Midbrain (tissue), 1 donor: ENCODE results near the gene ZDHHC3.
"Not testable (repeated sequence)": the region's sequence is repeated elsewhere in the genome, so short reads cannot be mapped to it uniquely, and the experiment has no call there.

ENCODE experiments used
- DNase-seq: peaks from one replicate; lab custom pipeline; 2025; lab: John Stamatoyannopoulos, UW

The ZDHHC3 gene

GRCh38 chr3:44963571-44964325, 12.2 kb downstream of the ZDHHC3 start:
- DNase-seq: no peak

- no peak for DNase-seq
These were observed 13.2 kb downstream of the ZDHHC3 start for GRCh38 chr3:44962621-44963393.

GRCh38 chr3:44961888-44962287, 14.1 kb downstream of the ZDHHC3 start:
- DNase-seq: no peak

GRCh38 chr3:44960387-44961026, 15.5 kb downstream of the ZDHHC3 start:
- DNase-seq: no peak

GRCh38 chr3:44958386-44958785, 17.6 kb downstream of the ZDHHC3 start:
- DNase-seq: no peak

GRCh38 chr3:44957986-44958385, 18.0 kb downstream of the ZDHHC3 start:
- no peak for DNase-seq

GRCh38 chr3:44955917-44956316, 20.1 kb downstream of the ZDHHC3 start:
- no peak for DNase-seq

- DNase-seq: peak; percentile 12
These were observed 21.0 kb downstream of the ZDHHC3 start for GRCh38 chr3:44954962-44955361.

- DNase-seq: no peak
These were observed 21.7 kb downstream of the ZDHHC3 start for GRCh38 chr3:44954304-44954703.

- no peak for DNase-seq
These were observed 23.3 kb downstream of the ZDHHC3 start for GRCh38 chr3:44952689-44953088.

- no peak for DNase-seq
These were observed 25.7 kb downstream of the ZDHHC3 start for GRCh38 chr3:44950275-44950734.

GRCh38 chr3:44949770-44950169, 26.2 kb downstream of the ZDHHC3 start:
- not testable (repeated sequence) for DNase-seq

GRCh38 chr3:44948239-44948638, 27.7 kb downstream of the ZDHHC3 start:
- no peak for DNase-seq

- DNase-seq: no peak
These were observed 33.6 kb downstream of the ZDHHC3 start for GRCh38 chr3:44942202-44942921.

GRCh38 chr3:44939581-44940036, 36.4 kb downstream of the ZDHHC3 start:
- DNase-seq: peak; percentile 49

- no peak for DNase-seq
These were observed 42.7 kb downstream of the ZDHHC3 start for GRCh38 chr3:44932986-44933944.

GRCh38 chr3:44932271-44932670, 43.7 kb downstream of the ZDHHC3 start:
- DNase-seq: no peak

- DNase-seq: no peak
These were observed 44.2 kb downstream of the ZDHHC3 start for GRCh38 chr3:44931791-44932190.

GRCh38 chr3:44930911-44931310, 45.1 kb downstream of the ZDHHC3 start:
- DNase-seq: no peak

GRCh38 chr3:44929782-44930181, 46.2 kb downstream of the ZDHHC3 start:
- no peak for DNase-seq

- DNase-seq: no peak
These were observed 48.6 kb downstream of the ZDHHC3 start for GRCh38 chr3:44927371-44927770.
